A549 treated with DMSO at 1 μM for 4 hours (cell line): ENCODE results near the gene GATB. TPM values are rescaled to one million over a fixed set of nuclear protein-coding genes. Genes with fewer than 3 reads are reported as not detected.

ENCODE experiments used
- total RNA-seq: library from RNA; stranded (reverse); fragments of 200-300 nt; extraction: Qiagen RNA extraction; gene quantifications from 5 replicates; pipeline ENCODE4 v1.2.3, GENCODE V29; 2022; ENCODE audit warnings: low read depth

Gene GATB, protein sequence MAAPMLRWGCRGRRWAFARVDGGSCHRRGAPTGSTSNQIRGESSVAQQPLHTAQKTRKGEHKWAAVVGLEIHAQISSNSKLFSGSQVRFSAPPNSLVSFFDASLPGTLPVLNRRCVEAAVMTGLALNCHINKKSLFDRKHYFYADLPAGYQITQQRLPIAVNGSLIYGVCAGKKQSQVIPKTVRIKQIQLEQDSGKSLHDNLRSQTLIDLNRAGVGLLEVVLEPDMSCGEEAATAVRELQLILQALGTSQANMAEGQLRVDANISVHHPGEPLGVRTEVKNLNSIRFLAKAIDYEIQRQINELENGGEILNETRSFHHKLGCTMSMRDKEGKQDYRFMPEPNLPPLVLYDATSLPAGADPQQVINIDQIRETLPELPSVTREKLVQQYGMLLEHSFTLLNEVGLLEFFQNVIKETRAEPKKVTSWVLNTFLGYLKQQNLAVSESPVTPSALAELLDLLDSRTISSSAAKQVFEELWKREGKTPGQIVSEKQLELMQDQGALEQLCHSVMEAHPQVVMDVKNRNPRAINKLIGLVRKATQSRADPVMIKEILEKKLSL
- total RNA-seq = 9.0 to 12.7 TPM (median 11.7 TPM) in 5 replicates

DNA sequence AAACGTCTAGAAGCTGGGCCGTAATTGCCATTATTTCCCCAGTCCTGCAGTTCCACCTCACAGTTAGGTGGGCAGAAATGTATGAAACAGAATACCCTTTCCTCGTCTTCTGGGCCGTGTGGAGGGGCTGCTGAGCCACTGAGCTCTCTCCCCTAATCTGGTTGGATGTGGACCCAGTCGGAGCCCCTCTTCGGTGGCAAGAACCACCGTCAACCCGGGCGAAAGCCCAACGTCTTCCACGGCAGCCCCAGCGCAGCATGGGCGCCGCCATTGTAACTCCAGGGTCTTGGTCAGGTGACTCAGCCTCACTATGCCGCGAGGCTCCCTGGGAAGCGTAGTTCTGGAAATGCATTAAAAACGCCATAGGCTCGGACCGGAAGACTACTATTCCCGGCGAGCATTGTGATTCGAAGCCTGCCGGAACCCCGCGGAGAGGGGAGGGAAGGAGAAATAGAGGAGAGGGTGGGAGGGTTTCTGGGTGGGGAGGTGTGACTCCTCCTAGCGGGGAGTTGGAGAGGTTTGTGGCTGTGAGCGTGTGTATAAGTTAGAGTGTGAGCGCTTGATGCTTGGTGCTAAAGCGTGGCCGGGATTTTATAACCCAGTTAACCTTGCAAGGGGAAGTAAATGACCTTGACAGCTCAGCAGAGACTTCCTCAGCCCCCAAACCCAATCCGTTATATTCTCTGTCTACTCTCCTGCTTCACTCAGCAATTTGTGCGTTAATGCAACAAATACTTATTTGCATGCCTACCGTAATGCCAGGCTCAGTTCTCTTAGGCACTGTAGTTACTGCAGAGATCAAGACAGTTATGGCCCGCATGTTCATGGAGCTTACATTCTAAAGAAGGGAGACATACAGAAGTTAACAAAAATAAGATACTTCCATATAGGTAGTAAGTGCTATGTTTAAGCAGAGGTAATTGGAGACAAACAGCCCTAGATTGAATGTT, at the start of gene GATB:
Gene GATB, minus strand, starts transcription at position 296 of the 950 bp plus-strand sequence. Its CDS starts 25 bp downstream, at position 271.

